Fibroblast of lung (primary cell): ENCODE results near the gene CNTNAP4.

Experiments used
- EZH2 ChIP-seq: IDR thresholded peaks from 2 replicates; pipeline ENCODE4 v1.5.1; 2012; ENCODE audit warnings: low read length, control low read depth, mild to moderate bottlenecking; ENCODE audit errors: missing control alignments
- TF ChIP-seq, protein P1 (sequence below), 2 donors: IDR thresholded peaks in 1 of 2; conservative IDR thresholded peaks in 1 of 2; 1 replicate in 1 of 2; 2 replicates in 1 of 2; pipeline ENCODE4 v1.5.1; 2011 to 2012; ENCODE audit warnings: low read length in 2 of 2, control low read depth in 1 of 2, inconsistent platforms in 1 of 2, low read depth in 1 of 2, mild to moderate bottlenecking in 1 of 2

DNA sequence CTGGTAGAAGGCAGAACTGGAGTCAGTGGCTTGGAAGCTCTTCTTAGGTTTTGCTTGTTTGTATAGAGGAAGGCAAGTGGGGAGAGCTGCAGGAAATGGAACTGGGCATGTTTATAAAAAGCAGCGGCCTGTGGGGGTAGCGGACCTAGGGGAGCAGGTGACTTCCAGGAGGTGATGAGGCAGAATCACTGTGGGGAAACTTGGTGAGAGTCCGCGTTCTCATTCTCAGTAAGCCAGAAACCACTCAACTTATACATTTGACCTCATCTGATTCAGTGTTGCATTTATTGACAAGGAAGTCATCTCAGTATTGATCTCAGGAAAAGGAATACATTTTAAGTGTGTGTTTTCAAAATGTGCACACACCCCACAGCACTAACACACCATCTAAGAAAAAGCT is 299.8 kb downstream of the CNTNAP4 start:
- TF ChIP-seq EZH2 = no peak
- TF ChIP-seq, protein P1, sequence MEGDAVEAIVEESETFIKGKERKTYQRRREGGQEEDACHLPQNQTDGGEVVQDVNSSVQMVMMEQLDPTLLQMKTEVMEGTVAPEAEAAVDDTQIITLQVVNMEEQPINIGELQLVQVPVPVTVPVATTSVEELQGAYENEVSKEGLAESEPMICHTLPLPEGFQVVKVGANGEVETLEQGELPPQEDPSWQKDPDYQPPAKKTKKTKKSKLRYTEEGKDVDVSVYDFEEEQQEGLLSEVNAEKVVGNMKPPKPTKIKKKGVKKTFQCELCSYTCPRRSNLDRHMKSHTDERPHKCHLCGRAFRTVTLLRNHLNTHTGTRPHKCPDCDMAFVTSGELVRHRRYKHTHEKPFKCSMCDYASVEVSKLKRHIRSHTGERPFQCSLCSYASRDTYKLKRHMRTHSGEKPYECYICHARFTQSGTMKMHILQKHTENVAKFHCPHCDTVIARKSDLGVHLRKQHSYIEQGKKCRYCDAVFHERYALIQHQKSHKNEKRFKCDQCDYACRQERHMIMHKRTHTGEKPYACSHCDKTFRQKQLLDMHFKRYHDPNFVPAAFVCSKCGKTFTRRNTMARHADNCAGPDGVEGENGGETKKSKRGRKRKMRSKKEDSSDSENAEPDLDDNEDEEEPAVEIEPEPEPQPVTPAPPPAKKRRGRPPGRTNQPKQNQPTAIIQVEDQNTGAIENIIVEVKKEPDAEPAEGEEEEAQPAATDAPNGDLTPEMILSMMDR (conservative IDR thresholded peaks at IDR 0.05 in 1 of 2, IDR thresholded peaks at IDR 0.05 in 1 of 2; ENCODE audit: low read depth in 1 of 2, low read length in 2 of 2) = no peak
